Measurements from ENCODE around the gene USP9X.
A peak's percentile ranks its signal among the peaks of the same experiment; 100 is the strongest.
"Not testable (repeated sequence)": the region's sequence is repeated elsewhere in the genome, so short reads cannot be mapped to it uniquely, and the experiment has no call there.

USP9X gene

DNA sequence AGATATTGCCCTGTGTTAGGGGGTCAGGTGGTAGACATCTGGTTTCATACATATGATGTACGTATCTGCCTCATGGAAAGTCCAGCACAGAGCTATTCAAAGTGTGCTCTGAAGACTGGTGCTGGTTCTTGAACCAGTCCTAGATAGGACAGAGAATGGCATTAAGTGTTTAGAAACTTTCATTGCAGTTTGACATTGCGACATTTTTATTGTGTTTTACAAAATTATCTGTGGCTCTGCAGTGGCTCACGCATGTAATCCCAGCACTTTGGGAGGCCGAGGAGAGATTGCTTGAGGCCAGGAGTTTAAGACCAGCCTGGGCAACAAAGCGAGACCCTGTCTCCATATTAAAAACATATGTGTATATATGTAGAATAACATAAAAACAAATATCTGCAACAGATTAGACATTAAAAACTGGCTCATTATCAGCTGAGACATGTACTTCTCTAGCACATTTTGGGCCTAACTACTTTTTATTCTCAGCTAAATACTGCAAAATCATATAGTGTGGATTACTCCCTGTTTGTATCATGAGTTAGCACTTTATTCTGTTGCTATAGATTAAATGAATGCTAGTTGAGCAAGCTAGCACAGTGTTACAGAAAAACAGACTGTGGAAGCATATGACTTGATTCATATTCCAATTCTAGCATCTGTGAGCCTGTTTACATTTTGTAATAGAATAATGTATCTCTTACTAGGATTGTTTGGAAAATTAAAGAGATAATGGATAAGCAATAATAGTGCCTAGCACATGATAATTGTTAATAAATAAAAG lies 57.1 kb downstream of the USP9X start:
- no peak overlapping the region for H3K4me3 ChIP-seq (ENCODE audit: low read depth, low read length)
- no peak for TF ChIP-seq CTCF (IDR thresholded peaks at IDR 0.05; ENCODE audit: borderline replicate concordance, insufficient read depth, low read depth, low read length)

DNA sequence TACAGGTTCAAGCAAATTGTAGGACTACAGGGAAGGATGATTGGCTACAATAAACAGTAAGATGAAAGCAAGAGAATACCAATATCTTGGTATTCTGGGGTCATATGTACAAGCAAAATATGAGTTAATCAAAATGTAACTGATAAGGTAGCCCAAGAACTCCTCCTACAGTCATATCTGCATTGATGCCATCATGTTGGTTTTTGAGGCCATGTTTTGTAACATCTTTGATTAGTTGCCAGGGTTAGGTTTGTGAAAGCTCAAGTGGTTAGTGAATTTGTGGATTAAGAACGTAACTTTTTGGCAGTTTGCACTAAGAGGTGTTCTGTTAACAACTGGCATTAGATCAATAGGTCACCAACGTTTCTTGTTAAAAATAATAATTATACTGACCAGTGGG lies 59.6 kb downstream of the USP9X start:
- no peak for TF ChIP-seq CTCF (IDR thresholded peaks at IDR 0.05; ENCODE audit: borderline replicate concordance, insufficient read depth, low read depth, low read length)

GRCh38 chrX:41145920-41146608 lies 60.8 kb downstream of the USP9X start:
- H3K4me3 ChIP-seq (ENCODE audit: low read depth, low read length): no peak overlapping the region
- 0 out of 2 replicates have a peak, but pooled peaks have one; percentile 3 for TF ChIP-seq CTCF (IDR thresholded peaks at IDR 0.05; ENCODE audit: borderline replicate concordance, insufficient read depth, low read depth, low read length)

More for the DNA sequence above, 59.6 kb downstream of the USP9X start:
- H3K4me3 ChIP-seq (ENCODE audit: low read depth, low read length): no peak overlapping the region

- TF ChIP-seq CTCF (IDR thresholded peaks at IDR 0.05; ENCODE audit: borderline replicate concordance, insufficient read depth, low read depth, low read length): no peak
- no peak overlapping the region for H3K4me3 ChIP-seq (ENCODE audit: low read depth, low read length)
These were observed 63.3 kb downstream of the USP9X start for GRCh38 chrX:41148553-41148952.

DNA sequence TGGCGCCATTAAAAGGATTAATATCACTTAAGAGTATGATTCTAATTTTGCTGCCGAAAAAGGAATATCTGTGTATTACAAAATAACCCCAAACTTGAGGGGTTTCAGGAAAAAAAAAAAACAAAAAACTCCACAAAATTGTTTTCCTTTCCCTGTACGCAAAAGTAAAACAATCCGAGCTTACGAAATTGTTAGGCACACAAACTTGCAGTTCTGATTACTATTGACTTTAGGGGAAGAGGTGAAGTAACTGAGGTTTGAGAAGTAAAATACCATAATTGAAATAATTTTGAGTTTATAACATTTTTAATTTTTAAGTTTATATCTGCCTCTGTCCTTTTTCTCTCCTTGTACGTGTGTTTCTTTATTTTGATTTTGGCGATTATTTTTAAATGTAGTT lies 64.8 kb downstream of the USP9X start:
- TF ChIP-seq CTCF (IDR thresholded peaks at IDR 0.05; ENCODE audit: borderline replicate concordance, insufficient read depth, low read depth, low read length): no peak
- H3K4me3 ChIP-seq (ENCODE audit: low read depth, low read length): no peak overlapping the region

DNA sequence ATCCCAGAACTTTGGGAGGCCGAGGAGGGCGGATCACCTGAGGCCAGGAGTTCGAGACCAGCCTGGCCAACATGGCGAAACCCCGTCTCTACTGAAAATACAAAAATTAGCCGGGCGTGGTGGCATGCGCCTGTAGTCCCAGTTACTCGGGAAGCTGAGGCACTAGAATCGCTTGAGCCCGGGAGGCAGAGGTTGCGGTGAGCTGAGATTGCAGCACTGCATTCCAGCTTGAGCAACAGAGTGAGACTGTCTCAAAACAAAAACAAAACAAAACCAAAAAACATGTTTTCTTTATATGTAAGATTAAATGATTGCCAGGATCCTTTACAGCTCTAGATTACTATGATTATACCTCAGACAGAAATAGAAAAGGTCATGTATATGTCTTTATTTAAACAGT lies 66.5 kb downstream of the USP9X start:
- not testable (repeated sequence) for H3K4me3 ChIP-seq (ENCODE audit: low read depth, low read length)

DNA sequence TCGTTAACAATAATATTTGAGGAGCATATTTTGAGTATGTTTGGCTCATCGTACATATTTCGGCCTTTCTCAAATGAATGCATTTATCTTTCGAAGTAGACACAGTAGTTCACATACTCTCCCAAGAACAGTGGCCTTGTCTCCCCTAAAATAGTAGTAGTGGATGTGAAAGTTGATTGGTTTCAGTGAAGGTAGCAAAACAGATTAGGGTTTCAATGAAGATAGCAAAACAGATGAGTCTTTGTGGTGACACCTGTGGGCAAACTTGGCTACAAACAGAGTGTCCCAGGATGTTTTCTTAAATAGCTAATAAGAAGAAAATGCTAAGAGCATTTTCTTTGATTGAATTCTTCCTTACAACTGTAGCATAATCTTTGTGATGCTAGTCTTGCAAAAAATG lies 67.0 kb downstream of the USP9X start:
- TF ChIP-seq CTCF (IDR thresholded peaks at IDR 0.05; ENCODE audit: borderline replicate concordance, insufficient read depth, low read depth, low read length): no peak
- H3K4me3 ChIP-seq (ENCODE audit: low read depth, low read length): no peak overlapping the region

Data from GM12875 (cell line).